HL-60 (cell line): ENCODE data around the gene BTBD16.

Experiments
- DNase-seq, 2 experiments: peaks; one replicate each; pipeline ENCODE4 v3.0.0-alpha.2; 2010 to 2020; ENCODE audit warnings: low read depth in 1 of 2, low spot score in 1 of 2
- H3K27ac ChIP-seq: fragments of 250-450 bp; sonication (Bioruptor Pico); replicated peaks from 2 replicates; pipeline ENCODE4 v1.5.1; 2020; ENCODE audit warnings: mild to moderate bottlenecking, moderate library complexity
- H3K27me3 ChIP-seq: fragments of 250-450 bp; sonication (Bioruptor Pico); 2 replicates; pipeline ENCODE4 v1.5.1; 2021; ENCODE audit warnings: mild to moderate bottlenecking, moderate library complexity; ENCODE audit not compliant: insufficient read depth, poor library complexity, severe bottlenecking
- H3K4me3 ChIP-seq: replicated peaks from 2 replicates; pipeline ENCODE4 v1.5.1; 2011; ENCODE audit warnings: mild to moderate bottlenecking, control low read depth, low read length; ENCODE audit not compliant: insufficient read depth
- GABPA ChIP-seq: IDR thresholded peaks from 2 replicates; pipeline ENCODE4 v1.6.1; 2012; ENCODE audit warnings: low read depth
- POLR2AphosphoS5 ChIP-seq: IDR thresholded peaks from 2 replicates; pipeline ENCODE4 v1.6.1; 2012; ENCODE audit warnings: low read depth
- SPI1 ChIP-seq: IDR thresholded peaks from 2 replicates; pipeline ENCODE4 v1.6.1; 2012; ENCODE audit warnings: low read depth, mild to moderate bottlenecking, borderline replicate concordance
- TF ChIP-seq, protein P1 (sequence below): IDR thresholded peaks from one replicate; pipeline ENCODE4 v1.5.1; 2011; ENCODE audit warnings: low read length, control low read depth, inconsistent platforms; ENCODE audit not compliant: insufficient read depth
- TF ChIP-seq, protein P2 (sequence below): IDR thresholded peaks from 2 replicates; pipeline ENCODE4 v1.6.1; 2012; ENCODE audit warnings: low read depth; ENCODE audit not compliant: insufficient replicate concordance

BTBD16 gene

DNA sequence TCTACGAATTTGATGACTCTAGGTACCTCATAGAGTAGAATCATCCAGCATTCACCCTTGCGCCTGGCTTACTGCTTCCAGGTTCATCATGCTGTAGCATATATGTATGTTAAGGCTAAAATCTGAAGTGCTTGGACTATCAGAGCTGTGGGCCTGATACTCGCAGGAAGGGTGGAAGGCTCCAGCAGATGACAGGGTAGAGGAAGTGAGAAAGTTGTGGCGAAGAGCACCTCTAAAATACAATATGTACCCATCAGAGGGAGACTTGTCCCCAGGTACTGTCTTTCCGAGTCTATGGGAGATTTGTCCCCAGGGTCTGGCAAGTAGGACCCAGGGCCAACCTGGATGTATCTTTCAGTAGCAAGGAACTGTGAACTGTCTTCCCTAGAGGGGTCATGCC lies 55.3 kb downstream of the BTBD16 start:
- no peak overlapping the region for H3K4me3 ChIP-seq
- TF ChIP-seq GABPA, result no peak
- no peak for TF ChIP-seq POLR2AphosphoS5
- DNase-seq, result no peak

DNA sequence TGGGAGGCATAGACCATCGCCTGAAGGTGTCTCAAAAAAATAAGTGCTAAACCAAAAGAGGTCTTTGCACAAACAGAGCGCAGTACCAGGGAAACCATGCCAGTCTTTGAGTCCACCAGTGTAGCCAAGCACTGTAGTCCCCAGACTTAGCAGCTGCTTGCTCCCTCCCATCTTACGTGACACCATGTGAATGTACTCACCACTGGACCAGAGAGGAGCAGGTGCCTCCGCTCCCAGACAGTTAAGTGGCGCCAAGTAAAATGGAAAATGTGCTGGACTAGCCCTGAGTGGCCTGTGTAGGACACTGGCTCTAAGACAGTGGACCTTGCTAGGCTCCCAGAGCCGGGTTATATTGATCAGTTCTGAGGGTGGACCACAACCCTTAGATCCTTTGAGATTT lies 55.7 kb downstream of the BTBD16 start:
- Histone ChIP-seq H3K27ac (no peak overlapping the region), H3K4me3 (no peak overlapping the region), H3K27me3 (no peaks in the 10 kb centered on the region)
- TF ChIP-seq, protein P1, sequence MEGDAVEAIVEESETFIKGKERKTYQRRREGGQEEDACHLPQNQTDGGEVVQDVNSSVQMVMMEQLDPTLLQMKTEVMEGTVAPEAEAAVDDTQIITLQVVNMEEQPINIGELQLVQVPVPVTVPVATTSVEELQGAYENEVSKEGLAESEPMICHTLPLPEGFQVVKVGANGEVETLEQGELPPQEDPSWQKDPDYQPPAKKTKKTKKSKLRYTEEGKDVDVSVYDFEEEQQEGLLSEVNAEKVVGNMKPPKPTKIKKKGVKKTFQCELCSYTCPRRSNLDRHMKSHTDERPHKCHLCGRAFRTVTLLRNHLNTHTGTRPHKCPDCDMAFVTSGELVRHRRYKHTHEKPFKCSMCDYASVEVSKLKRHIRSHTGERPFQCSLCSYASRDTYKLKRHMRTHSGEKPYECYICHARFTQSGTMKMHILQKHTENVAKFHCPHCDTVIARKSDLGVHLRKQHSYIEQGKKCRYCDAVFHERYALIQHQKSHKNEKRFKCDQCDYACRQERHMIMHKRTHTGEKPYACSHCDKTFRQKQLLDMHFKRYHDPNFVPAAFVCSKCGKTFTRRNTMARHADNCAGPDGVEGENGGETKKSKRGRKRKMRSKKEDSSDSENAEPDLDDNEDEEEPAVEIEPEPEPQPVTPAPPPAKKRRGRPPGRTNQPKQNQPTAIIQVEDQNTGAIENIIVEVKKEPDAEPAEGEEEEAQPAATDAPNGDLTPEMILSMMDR, result no peak
- TF ChIP-seq, protein P2, sequence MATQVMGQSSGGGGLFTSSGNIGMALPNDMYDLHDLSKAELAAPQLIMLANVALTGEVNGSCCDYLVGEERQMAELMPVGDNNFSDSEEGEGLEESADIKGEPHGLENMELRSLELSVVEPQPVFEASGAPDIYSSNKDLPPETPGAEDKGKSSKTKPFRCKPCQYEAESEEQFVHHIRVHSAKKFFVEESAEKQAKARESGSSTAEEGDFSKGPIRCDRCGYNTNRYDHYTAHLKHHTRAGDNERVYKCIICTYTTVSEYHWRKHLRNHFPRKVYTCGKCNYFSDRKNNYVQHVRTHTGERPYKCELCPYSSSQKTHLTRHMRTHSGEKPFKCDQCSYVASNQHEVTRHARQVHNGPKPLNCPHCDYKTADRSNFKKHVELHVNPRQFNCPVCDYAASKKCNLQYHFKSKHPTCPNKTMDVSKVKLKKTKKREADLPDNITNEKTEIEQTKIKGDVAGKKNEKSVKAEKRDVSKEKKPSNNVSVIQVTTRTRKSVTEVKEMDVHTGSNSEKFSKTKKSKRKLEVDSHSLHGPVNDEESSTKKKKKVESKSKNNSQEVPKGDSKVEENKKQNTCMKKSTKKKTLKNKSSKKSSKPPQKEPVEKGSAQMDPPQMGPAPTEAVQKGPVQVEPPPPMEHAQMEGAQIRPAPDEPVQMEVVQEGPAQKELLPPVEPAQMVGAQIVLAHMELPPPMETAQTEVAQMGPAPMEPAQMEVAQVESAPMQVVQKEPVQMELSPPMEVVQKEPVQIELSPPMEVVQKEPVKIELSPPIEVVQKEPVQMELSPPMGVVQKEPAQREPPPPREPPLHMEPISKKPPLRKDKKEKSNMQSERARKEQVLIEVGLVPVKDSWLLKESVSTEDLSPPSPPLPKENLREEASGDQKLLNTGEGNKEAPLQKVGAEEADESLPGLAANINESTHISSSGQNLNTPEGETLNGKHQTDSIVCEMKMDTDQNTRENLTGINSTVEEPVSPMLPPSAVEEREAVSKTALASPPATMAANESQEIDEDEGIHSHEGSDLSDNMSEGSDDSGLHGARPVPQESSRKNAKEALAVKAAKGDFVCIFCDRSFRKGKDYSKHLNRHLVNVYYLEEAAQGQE, result no peak
- TF ChIP-seq SPI1, result no peak
- no peak for TF ChIP-seq POLR2AphosphoS5
- no peak for TF ChIP-seq GABPA
- no peak for DNase-seq

More for the DNA sequence above, 55.3 kb downstream of the BTBD16 start:
- H3K27ac ChIP-seq, result no peak overlapping the region
- no peaks in the 10 kb centered on the region for H3K27me3 ChIP-seq

DNA sequence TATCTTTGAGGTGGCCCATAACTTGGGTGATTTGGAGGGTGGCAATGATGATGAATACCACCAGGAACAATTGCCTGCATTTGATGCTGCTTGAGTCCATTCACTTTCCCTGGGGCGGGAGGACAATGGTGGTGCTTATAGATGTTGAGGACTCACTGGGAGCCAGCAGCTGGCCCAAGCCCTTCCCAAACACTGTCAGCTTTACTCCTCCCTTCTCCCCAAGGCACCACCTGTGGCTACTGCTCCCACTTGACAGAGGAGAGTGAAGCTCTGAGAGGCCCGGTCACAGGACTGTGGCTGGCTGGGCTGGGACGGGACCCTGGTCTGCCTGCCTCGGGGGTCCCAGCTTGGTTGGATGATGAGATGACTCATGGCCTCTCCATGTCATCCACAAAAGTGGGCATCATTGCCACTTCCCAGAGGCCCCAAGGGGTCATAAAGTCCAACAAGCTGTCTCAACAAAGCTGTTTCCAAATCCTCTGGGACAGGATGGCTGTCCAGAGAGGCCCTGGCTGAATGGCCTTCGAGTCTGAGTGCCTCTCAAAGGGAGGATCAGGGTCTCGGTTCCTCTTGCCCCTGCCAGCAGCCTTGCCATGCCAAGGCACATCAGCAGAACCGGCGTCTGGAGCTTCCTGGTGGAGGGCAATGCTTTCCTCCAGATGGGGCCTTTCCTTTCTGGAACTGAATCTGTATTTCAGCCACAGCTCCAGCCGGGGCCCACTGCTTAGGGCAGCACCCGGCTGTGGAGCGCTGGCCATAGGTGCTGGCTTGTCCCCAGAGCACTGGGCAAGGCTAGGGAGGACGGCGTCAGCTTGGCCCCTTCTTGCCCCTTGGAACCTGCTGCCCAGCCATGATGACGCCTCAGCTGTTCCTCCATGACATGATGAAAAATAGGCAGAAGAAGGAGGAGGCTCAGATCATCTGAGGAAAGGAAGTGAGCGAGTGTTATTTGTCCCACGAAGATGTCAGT lies 56.4 kb downstream of the BTBD16 start:
- H3K27me3 ChIP-seq, result no peaks in the 10 kb centered on the region
- no peak for DNase-seq
- H3K27ac ChIP-seq, result no peak overlapping the region
- no peak overlapping the region for H3K4me3 ChIP-seq
- TF ChIP-seq SPI1 (no peak), GABPA (no peak), POLR2AphosphoS5 (no peak)
- TF ChIP-seq, protein P1, result no peak
- TF ChIP-seq, protein P2, result no peak

DNA sequence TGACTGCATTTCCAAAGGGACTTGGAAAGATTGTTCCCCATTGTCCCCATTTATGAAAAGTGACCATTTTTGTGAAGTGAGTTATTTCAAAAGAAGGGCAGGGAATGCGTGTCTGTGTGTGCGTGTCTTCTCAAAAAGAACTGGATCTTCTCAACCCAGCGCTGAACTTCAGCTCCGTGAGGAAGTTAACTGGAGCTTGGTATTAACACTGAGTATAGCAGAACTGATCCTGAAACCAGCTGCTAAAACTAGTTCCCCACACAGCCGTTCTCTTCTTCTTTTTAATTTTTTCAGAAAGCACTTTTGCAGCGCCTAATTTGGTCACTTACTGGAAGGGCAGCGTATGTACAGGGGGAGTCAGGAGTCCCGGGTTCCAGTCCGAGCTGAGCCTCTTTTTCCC lies 57.6 kb downstream of the BTBD16 start:
- Histone ChIP-seq H3K4me3 (no peak overlapping the region), H3K27ac (no peak overlapping the region), H3K27me3 (no peaks in the 10 kb centered on the region)
- DNase-seq, result no peak
- TF ChIP-seq, protein P1, result no peak
- TF ChIP-seq POLR2AphosphoS5 (no peak), SPI1 (no peak), GABPA (no peak)
- TF ChIP-seq, protein P2, result no peak
